GM19351 (cell line): ENCODE measurements around the gene PIAS4.

Experiments used
- ATAC-seq: cut with Tn5 transposase; IDR thresholded peaks from one replicate; pipeline ENCODE4 v1.9.1; 2021; ENCODE audit warnings: mild to moderate bottlenecking, moderate library complexity; ENCODE audit not compliant: unreplicated experiment

PIAS4 gene

GRCh38 chr19:4057931-4058692, 50.6 kb downstream of the PIAS4 start:
- no peak for ATAC-seq

- ATAC-seq = no peak
Observed at GRCh38 chr19:4058693-4059452, 51.3 kb downstream of the PIAS4 start.

DNA sequence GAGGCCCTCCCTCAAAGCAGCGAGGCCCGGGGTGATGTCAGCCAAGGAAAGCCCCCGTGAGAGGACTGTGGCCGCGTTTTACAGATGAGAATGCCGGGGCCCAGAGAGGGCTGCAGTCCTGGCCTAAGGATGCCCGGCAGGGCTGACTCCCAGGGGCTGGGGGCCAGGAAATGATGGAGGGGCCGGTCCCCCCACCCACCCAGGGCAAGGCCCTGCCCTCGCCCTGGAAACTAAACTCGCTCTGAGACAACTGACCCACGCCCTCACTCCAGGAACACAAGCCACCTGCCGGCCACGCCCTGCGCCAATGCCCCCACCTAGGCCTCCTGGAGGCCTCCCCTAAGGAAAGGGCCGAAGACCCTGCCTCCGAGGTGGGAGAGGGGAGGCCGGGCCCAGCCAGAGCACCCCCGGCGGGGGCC, 51.9 kb downstream of the PIAS4 start:
- no peak for ATAC-seq

DNA sequence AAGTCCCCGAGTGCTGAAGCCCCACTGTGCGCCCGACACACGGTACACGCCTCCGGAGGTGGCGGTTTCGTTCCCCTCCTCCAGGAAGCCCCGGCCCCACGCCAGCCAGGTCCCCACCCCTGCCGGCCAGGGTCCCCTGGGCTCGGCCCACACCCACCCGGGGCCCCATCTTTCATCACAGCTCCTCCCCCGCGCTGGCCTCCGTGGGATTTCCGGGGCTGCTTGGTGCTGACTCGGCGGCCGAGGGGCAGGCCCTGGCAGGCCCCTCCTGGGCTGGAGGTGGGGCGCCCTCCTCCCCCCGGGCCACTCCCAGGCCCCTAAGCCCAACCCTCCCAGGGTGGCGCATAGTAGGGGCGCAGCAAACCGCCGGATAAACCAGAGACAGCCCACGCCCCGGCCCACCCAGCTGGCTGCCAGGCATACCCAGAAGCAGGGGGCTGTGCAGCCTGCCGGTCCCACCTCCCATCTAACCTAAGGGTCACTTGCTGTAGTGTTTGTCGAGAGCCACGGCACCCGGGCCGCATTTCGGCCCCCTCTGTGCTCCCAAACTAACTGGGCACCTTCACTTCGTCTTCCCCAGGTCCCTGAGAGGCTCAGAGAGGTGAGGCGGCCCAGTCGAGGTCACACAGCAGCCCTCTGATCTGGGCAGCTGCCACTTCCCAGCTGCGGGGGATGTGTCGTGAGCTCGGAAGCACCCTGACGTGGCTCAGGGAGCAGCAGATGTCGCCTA, 52.5 kb downstream of the PIAS4 start:
- peak; percentile 41 for ATAC-seq

DNA sequence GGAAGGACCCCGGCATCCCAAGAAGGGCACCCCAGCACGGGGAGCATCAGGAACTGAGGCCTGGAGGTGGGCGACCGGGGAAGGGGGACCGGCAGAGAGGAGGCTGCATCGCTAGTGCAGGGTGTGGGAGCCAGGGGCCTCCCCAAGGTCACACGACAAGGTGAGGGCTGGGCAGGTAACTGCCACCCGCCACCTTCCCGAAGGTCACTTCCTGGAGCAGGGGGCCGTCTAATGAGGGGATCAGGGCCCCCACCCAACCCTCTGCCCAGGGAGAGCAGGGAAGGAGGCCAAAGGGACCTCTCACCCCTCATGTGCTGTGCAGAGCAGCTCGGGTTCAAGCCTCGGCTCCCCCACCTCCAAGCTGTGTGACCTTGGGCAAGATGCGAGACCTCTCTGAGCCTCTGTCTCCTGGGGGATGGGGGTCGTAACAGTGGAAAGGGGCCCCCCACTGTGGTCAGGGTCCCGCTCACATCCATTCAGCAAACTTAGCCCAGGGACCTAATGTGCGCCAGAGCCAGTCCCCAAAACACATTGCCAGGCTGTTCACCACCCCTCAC, 53.2 kb downstream of the PIAS4 start:
- no peak for ATAC-seq

DNA sequence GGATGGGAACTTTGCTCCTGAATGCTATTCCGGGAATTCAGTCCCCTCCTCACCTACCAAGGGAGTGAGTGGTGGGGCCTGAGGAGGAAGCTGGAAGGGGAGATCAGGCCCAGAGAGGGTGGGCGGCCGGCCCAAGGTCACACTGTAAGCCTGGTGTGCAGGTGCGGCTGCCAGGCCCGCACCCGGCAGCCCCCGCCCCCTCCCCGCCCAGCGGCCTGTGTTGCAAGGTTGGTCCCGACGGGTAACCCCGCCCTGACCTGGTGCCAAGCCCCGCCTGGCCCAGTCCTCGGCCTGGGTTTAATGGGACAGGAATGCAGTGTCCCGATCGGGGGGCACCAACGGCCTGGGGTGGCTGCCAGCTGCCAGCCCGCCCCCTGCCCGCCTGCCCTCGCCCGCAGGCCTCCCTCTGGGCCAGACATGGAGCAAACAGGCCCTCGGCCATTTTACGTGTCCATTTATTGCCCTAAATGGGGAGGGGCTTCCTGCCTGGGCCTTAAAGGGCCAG, 53.7 kb downstream of the PIAS4 start:
- ATAC-seq = no peak

DNA sequence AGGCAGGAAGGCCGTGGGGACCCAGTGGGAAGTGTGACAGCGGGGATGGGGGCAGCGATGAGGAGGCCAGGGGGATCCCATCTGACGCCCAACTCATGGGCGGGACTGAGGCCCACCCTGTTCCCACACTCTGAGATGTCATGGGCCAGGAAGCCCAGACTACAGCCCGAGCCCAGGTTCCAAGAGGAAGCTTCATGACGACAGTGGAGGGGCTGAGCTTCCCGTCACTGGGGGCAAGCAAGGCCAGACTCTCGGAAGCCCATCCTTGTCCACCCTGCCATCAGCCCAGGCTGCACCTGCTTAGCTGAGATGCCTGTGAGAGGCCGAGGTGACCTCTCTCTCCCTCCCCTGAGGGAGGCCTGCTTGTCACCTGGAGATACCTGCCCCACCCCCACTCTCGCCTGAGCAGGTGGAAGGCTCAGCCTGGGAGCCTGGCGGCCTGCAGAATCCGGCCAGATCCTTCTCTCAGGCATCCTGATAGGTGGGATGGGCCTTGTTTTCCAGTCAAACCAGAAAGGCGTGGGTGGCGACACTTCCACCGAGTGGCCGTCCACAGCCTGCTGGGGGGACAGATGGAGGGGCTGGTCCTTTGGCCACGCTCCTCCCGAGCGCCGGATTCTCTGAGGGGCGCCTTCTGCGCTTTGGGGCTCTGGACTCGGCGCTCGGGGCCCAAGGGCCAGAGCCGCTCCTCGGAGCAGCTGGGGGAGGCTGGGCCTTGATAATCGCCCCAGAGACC, 54.3 kb downstream of the PIAS4 start:
- ATAC-seq = no peak

DNA sequence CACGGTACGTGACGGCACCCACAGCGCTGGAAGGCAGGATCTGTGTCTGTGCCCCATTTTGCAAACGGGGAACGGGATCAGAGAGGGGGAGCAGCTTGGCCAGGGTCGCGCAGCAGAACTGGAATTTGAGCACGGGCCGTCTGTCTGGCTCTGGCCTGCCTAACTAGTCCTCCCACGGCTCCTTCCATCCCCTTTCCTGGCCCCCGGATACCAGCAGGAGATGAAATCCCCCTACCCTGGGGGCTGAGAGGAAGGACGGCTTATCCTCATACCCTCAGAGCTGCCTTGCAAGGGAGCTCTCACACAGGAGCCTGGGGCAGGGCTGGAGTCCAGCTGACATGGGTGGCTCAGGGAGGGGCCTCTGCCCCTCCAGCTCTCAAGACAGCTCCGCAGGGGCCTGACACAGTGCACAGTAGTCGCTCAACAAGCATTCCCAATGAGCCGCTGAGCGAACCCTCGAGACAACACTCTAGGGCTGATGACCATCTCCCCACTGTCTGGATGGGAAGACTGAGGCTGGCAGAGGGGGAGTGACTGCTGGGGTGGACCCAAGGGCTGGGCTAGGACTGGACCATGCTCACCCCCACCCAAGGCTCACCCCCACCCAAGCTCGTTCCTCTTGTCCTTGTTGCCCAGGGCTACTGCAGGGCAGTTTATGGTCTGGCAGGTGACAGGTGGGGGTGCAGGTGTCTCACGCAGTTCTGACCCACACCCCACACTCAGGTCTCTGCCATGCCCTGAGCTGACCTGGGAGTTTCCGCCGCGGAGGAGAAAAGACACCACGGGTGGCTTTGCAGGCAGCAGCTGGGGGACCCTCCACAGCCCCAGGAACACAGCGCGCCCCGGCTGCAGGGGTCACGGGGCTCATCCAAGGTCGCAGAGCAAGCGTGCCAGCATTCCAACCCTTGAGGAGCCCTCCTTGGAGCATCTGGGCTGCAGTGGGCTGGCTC, 55.2 kb downstream of the PIAS4 start:
- ATAC-seq = no peak

GRCh38 chr19:4063369-4064148, 56.0 kb downstream of the PIAS4 start:
- ATAC-seq = no peak

DNA sequence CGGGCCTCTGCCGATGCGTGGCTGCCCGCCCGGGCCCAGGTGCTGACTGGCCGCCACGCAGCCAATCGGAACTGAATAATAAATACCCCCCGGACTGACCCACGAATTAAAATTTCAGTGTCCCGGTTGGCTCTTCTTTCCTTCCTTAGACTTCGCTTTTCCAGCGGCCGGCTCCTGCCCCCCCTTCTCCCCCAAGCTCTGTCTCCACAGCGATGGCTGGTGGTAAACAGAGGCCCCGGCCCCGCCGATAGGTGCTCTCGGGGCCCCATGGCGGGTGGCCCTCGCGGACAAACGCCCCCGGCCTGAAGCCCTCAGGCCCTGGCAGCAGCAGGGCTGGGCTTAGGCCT, 56.6 kb downstream of the PIAS4 start:
- no peak for ATAC-seq

DNA sequence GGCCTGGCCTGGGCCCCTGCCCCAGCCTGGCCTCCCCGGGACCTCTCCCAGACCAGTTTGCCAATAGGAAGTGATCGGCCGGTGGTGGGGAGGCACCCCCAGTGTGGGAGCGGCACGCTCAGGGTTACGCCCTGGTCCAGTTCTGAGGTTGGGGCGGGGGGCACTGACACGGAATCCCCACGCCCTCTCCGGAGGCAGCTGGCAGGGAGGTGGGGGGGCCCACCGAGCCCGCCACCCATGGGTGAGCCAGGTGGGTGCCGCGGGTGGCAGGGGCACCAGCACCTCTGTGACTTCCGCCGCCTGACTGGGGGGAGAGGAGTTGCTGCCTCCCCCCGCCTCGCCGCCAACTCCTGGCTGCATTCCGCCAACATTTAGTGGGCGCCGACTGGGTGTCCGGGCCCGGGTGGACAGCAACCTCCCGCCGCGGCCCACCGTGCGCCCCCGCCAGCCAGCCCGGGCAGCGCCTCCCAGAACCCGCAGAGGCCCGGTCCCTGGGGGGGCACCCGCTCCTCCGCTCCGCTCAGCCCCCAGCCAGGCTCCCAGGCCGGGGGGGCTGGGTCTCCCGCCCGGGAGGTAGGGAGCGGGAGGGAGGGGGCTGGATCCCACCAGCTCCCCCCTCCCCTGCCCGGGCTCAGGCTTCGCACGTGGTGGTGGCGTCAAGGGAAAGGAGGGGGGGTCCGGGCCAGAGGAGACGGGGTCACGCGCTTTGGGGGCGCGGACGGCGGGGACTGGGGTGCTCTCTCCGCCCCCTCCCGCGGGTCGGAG, 57.1 kb downstream of the PIAS4 start:
- ATAC-seq = no peak

DNA sequence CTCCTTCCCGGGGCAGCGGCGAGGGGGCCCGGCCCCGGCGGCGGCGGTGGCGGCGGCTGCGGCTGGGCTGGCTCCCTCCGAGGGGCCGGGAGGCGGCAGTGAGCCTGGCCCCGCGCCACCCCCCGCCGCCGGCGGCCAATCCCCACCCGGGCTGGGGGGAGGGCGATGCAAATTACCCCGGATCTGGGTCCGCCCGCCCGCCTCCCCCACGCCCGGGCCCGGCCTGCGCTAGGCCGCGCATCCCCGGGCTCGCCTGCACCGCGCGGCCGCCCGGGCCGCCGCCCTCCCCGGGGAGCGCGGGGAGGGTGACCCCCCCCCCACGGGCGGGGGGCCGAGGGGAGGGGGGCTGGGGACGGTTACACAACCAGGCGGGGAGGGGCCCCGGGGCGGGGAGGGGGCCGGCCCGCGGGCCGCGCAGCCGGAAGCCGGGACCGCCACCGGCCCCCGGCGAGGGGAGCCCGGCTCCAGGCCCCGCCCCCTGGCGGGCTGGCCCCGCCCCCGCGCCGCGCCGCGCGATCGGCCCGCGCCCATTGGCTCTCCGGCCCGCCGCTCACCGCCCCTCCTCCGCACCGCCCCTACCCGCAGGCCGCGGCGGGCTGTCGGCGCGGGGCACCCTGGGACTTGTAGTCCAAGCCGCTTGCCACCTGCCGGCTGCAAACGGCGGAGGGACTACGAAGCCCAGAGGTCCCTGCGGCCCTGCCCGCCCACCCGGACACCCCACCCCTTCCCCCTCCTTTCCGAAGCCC, 58.1 kb downstream of the PIAS4 start:
- peak; percentile 63 for ATAC-seq

DNA sequence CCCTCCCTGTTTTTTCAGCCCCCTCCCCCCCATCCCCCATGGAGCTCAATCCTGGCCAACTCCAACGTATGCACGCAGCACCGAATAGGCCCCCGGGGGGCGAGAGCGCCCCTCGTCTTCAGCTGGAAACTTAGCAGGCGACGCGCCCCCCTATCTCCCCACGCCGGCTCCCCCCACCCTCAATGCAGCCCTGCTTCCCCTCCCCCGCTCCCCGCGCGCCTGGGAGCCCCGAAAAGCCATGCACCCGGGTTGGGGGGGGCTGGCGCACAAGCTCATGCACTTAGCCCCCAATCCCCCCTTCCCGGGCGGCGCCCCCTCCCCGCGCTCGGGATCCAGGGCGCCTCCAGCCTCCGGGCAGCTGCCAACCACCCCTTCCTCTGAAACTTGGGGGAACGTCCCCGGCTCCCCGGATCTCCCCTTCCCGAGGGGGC, 58.7 kb downstream of the PIAS4 start:
- ATAC-seq = no peak

DNA sequence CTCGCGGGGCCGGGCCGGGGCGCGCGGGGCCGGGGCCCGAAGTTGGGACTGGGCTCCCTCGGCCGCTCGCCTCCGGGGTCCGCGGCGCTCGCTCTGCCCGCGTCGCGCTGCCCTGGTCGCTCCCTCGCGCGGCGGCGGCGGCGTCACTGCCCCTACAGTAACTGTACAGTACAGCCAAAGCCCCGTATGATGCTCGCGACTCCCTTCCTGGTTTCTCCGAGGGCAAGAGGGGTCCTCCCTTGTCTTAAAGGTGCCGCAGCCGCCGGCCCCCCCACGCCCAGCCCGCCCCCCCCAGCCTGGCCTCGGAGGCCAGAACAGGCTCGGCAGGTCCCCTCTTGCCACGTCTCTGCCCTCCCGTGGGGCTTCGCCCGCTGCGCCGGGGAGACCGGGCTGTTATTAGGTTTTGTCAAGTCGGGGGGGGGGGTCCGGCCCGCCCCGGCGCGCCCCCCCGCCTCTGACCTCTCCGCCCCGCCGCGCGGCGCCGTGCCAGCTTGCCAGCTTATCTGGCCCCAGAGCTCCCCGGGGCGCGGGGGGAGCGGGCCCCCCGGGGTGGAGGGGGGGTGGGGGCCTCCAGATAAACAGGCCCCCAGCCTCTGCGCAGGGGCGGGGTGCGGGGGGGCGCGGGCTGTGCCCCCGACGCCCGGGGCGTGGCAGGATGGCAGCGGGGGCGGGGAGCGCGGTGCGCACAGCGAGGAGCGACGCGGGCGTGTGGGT, 59.3 kb downstream of the PIAS4 start, which contains the start of gene ZBTB7A:
ZBTB7A (minus strand) TSS at position 218 of the 714 bp plus-strand sequence. CDS start 11,667 bp downstream, outside the sequence.
- no peak for ATAC-seq

- no peak for ATAC-seq
Observed at GRCh38 chr19:4067396-4068046, 60.0 kb downstream of the PIAS4 start.
